Ovary (tissue), 9 donors: ENCODE data around the gene GALNT17. TPM values are rescaled to one million over a fixed set of nuclear protein-coding genes. Genes with fewer than 3 reads are reported as not detected.
"Not testable (repeated sequence)": the region's sequence is repeated elsewhere in the genome, so short reads cannot be mapped to it uniquely, and the experiment has no call there.

Source experiments
- DNase-seq, 5 donors: peaks; one replicate each; pipeline ENCODE4 v3.0.0-alpha.2; 2019 to 2020
- H3K27ac ChIP-seq, 2 donors: fragments of 200-600 bp; one replicate each; pipeline versions ENCODE4 v1.5.1 to v1.8.0; 2019 to 2022
- H3K27me3 ChIP-seq: fragments of 200-600 bp; one replicate; pipeline ENCODE4 v1.8.0; 2022
- H3K36me3 ChIP-seq: fragments of 200-600 bp; sonication (generic); one replicate; pipeline ENCODE4 v1.5.1; 2019
- H3K4me1 ChIP-seq: one replicate; pipeline ENCODE4 v1.8.1; 2013; ENCODE audit warnings: mild to moderate bottlenecking, moderate library complexity; ENCODE audit not compliant: insufficient read depth
- H3K4me3 ChIP-seq: fragments of 200-600 bp; sonication (generic); one replicate; pipeline ENCODE4 v1.5.1; 2017
- H3K9me3 ChIP-seq, 2 donors: fragments of 200-600 bp in 1 of 2; sonication (generic) in 1 of 2; one replicate each; pipeline versions ENCODE4 v1.5.1 to v1.8.1; 2013 to 2019; ENCODE audit warnings: mild to moderate bottlenecking in 1 of 2, moderate library complexity in 1 of 2
- CTCF ChIP-seq, 3 donors: fragments of 450-650 bp in 2 of 3; fragments of 200-600 bp in 1 of 3; IDR thresholded peaks; one replicate each; pipeline versions ENCODE4 v1.5.1 to v1.8.0; 2016 to 2022; ENCODE audit warnings: antibody characterized with exemption in 3 of 3, mild to moderate bottlenecking in 1 of 3
- EP300 ChIP-seq: sonication (generic); formaldehyde crosslinking; IDR thresholded peaks from one replicate; pipeline ENCODE4 v1.6.1; 2017; ENCODE audit warnings: antibody characterized with exemption
- POLR2A ChIP-seq: fragments of 450-650 bp; IDR thresholded peaks from one replicate; pipeline ENCODE4 v1.6.1; 2017; ENCODE audit warnings: antibody characterized with exemption, mild to moderate bottlenecking, moderate library complexity
- WGBS, 3 donors: extraction: QIAGEN DNeasy Blood & Tissue Kit in 1 of 3; methylation state at CpG; one replicate each; pipeline versions ENCODE4 v1.1.5 to v1.1.7; 2013 to 2017; 5-methylcytosine and 5-hydroxymethylcytosine counted together
- intact Hi-C, 4 donors: fragments of 100-400 bp; cut with DNase I; formaldehyde crosslinking; loops; one replicate each; pipeline versions ENCODE4 v1.11.0 to v1.15.1; 2022 to 2023
- polyA plus RNA-seq, 2 donors: library from polyadenylated mRNA; stranded (reverse); fragments of 200-250 nt in 1 of 2; fragments of 350-450 nt in 1 of 2; fragmentation: Illumina TruSeq in 1 of 2; extraction: RNeasy Lipid Tissue Mini Kit (QIAGEN cat#74804) in 1 of 2; gene quantifications; one replicate each; pipeline ENCODE4 v1.2.3, GENCODE V29; 2013 to 2014
- total RNA-seq, 7 donors: library from RNA; depleted of rRNA in 2 of 7; stranded (reverse); fragments of >200 nt in 2 of 7; fragmentation: NEBNext Ultra II Directional in 3 of 7; extraction: Animal tissue kit (Norgen Biotek cat#: 25700) in 3 of 7; gene quantifications; one replicate each; pipeline versions ENCODE4 v1.1.0 to v1.2.4, GENCODE V29; 2016 to 2023
- donor health status: DM: no; HTN: no; CAD: no; lungs with moderate emphysema.
- donor health status: DM: no; HTN: no; CAD: no.
- donor health status: Bipolar disorder and iron deficiency.
- donor health status: DM: yes; HTN: yes; CAD: no.
- donor health status: DM: no; HTN: no; CAD: no.
- donor health status: DM: yes; HTN: yes; CAD: no.

Gene GALNT17
- total and polyA plus RNA-seq, 9 donors = 13.4 to 90.1 (median 57.1) TPM

- H3K9me3 ChIP-seq = no peaks in the 10 kb centered on the region
- peaks cover 1% of the 10 kb centered on the region for H3K4me1 ChIP-seq
- no peak overlapping the region for H3K27ac ChIP-seq
- WGBS, 3 donors = 51 to 59% (median 54%) methylated on average over 7 of the region's 7 CpGs
- intact Hi-C loops = no loop called here
- no peaks in the 10 kb centered on the region for H3K27me3 ChIP-seq
- no peak for DNase-seq
- no peak overlapping the region for H3K4me3 ChIP-seq
- TF ChIP-seq POLR2A = no peak
- no peak for TF ChIP-seq CTCF (IDR thresholded peaks at IDR 0.05)
- no peak for TF ChIP-seq EP300
- H3K36me3 ChIP-seq = no peaks in the 10 kb centered on the region
Measured at GRCh38 chr7:71627651-71628050, 495.7 kb downstream of the GALNT17 start.

- 88 to 94% (median 89%) methylated on average over 4 of the region's 4 CpGs for WGBS, 3 donors
- intact Hi-C loops = no loop called here
- Histone ChIP-seq H3K9me3 (no peaks in the 10 kb centered on the region), H3K4me1 (peaks cover 4% of the 10 kb centered on the region), H3K36me3 (no peaks in the 10 kb centered on the region), H3K27ac (no peak overlapping the region), H3K4me3 (no peak overlapping the region), H3K27me3 (no peaks in the 10 kb centered on the region)
- DNase-seq = no peak
- TF ChIP-seq CTCF (IDR thresholded peaks at IDR 0.05) = no peak
- TF ChIP-seq POLR2A = no peak
- TF ChIP-seq EP300 = no peak
Measured at GRCh38 chr7:71630516-71630915, 498.6 kb downstream of the GALNT17 start.

- Histone ChIP-seq H3K4me1 (peaks cover 5% of the 10 kb centered on the region), H3K36me3 (no peaks in the 10 kb centered on the region), H3K27me3 (no peaks in the 10 kb centered on the region), H3K27ac (no peak overlapping the region), H3K4me3 (no peak overlapping the region), H3K9me3 (no peaks in the 10 kb centered on the region)
- intact Hi-C loops = no loop called here
- 19 to 25% (median 24%) methylated on average over 6 of the region's 6 CpGs for WGBS, 3 donors
- TF ChIP-seq POLR2A (no peak), CTCF (IDR thresholded peaks at IDR 0.05) (no peak), EP300 (no peak)
- no peak for DNase-seq
Measured at GRCh38 chr7:71633551-71634008, 501.6 kb downstream of the GALNT17 start.

GRCh38 chr7:71635849-71636248 lies 503.9 kb downstream of the GALNT17 start:
- DNase-seq, H3K4me1 ChIP-seq, H3K9me3 ChIP-seq, H3K36me3 ChIP-seq, H3K4me3 ChIP-seq, H3K27me3 ChIP-seq, H3K27ac ChIP-seq, intact Hi-C loops: not testable (repeated sequence)
- 42 to 77% (median 46%) methylated on average over 3 of the region's 3 CpGs for WGBS, 3 donors

- no peaks in the 10 kb centered on the region for H3K9me3 ChIP-seq
- intact Hi-C loops = no loop called here
- no peaks in the 10 kb centered on the region for H3K27me3 ChIP-seq
- TF ChIP-seq POLR2A (no peak), EP300 (no peak), CTCF (IDR thresholded peaks at IDR 0.05) (no peak)
- no peaks in the 10 kb centered on the region for H3K36me3 ChIP-seq
- H3K4me3 ChIP-seq = no peak overlapping the region
- no peak for DNase-seq
- 73 to 81% (median 77%) methylated on average over 4 of the region's 4 CpGs for WGBS, 3 donors
- no peak overlapping the region for H3K27ac ChIP-seq
- H3K4me1 ChIP-seq = peaks cover 5% of the 10 kb centered on the region
Measured at GRCh38 chr7:71636329-71636728, 504.4 kb downstream of the GALNT17 start.
